22Rv1 (cell line): Measurements from ENCODE around the gene OR6J1.

ENCODE experiments used
- CTCF ChIP-seq: fragments of 450-650 bp; IDR thresholded peaks from 2 replicates; pipeline ENCODE4 v1.5.1; 2017; ENCODE audit warnings: mild to moderate bottlenecking
- ZFX ChIP-seq: fragments of 450-650 bp; IDR thresholded peaks from 2 replicates; pipeline ENCODE4 v1.6.1; 2017; ENCODE audit warnings: antibody characterized with exemption, borderline replicate concordance

GRCh38 chr14:22650960-22651521 is 6.9 kb upstream of the OR6J1 start:
- TF ChIP-seq CTCF (no peak), ZFX (no peak)
